RKO (cell line): ENCODE data around the gene FYCO1.

ENCODE experiments used
- DNase-seq: peaks from one replicate; pipeline ENCODE4 v3.0.0-alpha.2; 2016; ENCODE audit warnings: low spot score

Gene FYCO1

DNA sequence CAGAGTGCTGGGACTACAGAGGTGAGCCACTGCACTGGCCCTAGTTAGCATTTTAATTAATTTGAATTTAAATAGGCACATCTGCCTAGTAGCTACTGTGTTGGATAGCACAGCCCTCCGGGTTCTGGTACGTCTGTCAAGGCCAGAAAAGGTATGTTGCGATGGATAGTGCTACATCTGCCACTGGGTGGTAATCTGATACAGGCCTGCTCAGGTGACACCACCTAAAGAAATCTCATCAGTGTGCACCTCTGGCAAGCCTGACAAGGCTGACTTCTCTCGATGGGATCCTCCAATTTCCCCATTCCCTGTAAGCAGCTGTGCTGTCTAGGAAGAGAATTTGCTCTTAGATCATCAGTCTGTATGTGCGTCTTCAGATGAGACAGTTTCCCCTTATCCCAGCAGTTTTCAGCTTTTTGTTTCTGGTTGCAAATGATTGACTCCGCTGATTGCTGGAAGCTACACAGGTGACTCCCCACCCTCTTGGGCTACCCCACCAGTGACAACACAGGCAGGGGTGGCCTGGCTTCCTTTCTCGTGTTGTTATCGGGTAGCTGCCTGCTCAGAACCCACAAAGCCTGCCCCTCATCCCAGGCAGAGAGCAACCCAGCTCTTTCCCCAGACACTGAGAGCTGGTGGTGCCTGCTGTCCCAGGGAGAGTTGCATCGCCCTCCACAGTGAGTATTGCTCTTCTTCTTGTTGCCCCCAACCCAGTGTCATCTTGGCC is 109.5 kb downstream of the FYCO1 start, which contains the start of gene CCR9:
CCR9 (plus strand) TSS at position 565 of the 727 bp plus-strand sequence. CDS start 8,391 bp downstream, outside the sequence.
- DNase-seq, result no peak

DNA sequence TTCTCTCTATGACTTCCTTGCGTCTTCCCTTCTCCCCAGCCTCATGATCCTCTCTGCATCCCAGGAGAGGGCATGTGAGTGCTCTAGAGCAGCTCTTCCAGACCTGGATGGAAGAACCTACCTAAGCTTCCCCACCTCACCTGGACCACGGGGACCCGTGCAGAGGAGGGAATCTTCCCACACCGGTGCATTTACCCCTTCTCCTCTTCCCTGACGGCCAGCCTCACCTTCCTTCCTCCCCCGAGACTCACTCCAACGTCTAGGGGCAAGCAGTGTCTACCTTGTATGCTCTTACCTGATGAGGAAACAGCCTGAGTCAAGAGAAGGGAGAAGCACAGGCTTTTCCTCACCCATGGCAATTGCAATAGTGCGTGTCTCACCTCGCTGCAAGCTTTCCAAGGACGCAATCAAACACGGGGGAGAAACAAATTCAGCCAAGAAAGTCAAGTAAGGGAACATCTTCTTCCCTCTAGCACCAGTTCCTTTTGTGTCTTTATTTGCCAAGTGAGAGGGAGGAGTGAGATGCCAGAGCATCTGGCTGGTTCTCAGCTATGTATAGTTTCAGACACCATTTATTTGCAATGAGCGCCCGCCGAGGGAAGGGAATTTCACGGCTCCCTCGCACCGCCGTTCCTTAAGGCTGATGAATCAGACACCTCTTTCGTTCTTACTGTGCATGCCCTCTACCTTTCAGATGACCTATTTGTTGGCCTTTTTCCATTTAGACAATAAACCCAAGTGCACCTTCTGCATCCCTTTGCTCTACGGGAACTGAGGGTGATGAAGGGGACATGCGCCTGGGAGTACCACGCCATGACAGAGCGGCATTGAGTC is 111.0 kb downstream of the FYCO1 start:
- DNase-seq, result no peak

DNA sequence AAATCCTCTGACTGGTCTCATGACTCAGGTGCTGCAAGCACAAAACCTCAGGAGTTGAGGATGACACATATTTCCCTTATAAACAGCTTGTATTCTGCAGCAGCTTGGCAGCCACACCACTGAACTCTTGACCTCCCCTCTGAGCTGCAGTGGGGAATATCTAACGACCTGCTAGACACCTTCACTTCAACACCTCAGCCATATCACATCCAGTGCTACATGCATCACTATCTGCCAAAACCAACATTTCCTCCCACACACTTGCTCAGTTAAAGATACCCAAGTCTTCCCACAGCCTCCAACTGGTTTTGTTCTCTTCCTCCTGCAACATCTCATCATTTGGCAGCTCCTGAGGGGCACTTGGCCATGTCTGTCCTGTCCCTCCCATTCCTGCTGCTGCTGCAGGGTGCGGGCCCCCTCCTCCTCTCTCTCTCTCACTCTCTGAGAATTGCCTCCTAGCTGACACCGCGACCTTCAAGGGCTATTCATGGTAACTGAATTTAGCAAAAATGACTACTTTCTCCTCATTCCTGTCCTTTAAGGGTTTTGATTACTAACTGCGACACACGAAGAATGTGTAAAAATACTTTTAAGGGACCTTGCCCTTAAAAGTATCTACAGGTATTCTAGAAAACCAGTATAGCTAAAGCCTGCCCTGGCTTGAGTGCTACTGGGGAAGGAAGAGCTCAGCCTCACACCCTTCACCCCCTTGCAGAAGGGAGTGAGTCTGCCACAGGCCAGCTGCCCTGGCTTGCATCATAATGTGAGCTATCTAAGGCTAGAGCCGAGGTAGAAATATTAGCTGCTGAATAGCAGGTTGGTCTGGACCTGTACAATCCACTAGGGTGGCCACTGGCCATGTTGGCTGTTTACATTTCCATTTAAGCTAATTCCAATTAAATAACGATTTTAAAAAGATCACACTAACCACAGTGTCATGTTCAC is 114.3 kb downstream of the FYCO1 start:
- DNase-seq, result peak; percentile 22

DNA sequence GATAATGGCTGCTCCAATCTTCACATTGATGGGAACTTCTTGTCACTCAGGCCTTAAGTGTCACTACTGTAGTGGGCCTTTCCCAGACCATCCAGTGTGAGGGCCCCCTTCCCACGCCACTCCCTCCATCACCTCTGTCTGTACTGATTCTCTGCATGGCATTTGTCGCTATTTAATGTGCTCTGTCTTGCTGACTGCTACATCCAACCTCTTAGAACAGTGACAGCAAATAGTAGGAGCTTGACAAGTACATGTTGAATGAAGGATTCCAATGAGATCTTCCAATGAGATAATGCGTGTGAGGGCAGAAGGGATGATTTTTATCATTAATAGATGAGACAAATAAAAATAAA is 114.9 kb downstream of the FYCO1 start:
- no peak for DNase-seq

DNA sequence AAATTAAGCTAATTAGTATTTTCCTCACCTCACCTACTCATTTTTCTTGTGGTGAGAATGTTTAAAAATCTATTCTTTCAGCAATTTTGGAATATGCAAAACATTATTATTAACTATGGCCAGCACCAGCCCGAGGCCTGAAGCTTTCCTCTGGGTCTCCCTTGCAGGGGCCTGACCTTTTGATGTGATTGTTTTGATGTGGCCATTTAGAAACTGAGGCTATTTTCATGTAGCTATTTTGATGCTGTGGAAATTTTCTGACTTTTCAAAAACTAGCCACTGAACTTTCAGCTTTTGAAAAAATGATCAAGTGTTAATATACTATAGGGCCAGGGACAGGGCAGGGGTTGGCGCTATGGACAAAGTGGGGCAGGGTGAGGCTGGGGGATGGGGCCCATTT is 117.5 kb downstream of the FYCO1 start:
- no peak for DNase-seq

DNA sequence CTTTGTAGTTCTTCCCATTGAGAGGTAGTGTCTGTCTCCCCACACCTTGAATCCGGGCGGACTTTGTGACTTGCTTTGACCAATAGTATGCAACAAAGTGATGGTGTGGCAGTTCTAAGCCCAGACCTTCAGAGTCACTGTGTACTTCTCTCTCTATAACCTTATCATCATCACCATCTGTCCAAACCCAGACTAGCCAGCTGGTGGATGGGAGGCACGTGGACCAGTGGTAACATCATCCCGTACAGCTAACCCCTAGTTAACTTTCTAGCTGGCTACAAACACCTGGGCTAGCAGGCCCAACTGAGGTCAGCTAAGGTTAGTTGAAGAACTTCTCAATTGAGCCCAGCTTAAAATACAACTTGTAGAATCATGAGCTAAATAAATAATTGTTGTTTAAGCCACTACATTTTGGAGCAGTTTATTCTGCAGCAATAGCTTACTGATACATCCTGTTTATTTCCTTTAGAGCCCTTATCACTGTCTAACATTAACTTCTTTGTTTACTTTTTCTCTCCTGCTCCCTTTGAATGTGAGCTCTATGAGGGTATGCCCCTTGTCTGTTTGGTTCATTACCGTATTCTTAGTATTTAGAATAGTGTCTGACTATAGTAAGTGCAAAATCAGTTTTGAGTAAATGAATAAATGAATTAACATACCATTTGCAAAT is 120.8 kb downstream of the FYCO1 start:
- DNase-seq, result no peak

DNA sequence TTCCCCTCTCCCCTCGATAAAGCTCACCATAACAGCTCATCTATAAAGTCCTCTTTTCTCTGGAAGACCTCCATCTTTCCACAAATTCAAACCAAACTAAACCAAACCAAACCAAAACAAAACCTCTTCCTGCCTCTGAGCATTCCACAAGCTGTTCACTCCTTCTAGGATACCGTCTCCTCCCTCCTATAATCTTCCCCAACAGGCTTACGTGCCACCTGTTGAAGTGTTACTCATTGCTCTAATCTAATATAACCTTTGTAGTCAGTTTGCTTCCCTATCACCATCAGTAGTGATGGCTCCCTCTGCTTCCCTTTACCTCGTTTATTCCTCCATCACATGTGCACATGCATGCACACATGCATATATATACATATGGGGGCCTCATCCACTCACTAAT is 122.0 kb downstream of the FYCO1 start:
- no peak for DNase-seq

DNA sequence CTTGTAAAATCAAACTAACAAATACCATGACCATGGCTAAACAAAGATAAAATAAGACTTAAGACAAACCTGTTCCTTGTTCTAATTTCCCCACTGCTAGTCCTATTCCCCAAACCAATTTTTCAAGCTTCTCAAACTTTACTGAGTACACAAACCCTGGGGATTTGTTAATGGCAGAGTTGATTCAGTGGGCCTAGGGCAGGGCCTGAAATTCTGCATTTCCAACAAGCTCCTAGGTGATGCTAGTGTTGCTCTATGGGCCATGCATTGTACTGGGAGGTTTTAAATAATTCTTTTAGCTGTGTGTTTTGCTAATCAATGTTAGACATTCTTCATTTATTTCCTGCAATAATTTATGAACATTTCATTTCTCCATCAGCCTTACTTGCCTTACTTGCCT is 122.6 kb downstream of the FYCO1 start:
- DNase-seq, result no peak

DNA sequence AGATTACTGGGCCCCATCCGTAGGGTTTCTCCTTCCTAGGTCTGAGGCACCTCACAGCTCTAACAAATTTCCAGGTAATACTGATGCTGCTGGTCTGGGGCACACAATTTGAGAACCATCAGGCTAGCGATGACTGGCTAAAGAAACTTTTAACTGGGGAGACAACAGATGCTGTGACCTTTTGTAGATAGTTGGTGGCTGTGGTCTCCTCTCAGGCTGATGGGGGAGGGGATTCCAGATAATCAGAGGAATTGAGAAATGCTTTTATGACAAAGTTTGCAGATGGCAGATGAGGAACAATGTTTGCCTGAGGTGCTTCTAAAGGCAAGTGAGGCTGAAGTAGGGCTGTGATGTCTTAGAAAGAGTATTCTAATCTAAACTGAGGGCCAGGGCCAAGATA is 123.1 kb downstream of the FYCO1 start:
- no peak for DNase-seq

DNA sequence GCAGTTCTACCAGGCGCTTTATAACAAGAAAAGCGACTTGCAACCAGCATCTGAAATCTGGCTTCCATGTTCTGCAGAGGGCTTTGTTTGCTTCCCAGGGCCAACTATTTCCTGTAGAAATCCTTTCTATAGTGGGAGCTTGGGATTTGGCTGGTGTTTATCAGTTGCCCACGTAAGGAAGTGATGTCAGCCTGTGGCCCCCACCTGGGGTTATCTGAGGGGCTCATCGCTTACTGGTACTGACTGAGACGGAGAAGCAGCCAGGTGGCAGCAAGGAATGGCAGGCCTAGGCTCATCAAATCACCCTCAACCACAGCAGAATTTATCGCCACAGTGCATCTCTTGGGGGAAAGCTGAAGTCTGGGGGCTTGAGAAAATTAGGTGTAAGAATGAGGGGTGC is 123.8 kb downstream of the FYCO1 start:
- DNase-seq, result no peak

DNA sequence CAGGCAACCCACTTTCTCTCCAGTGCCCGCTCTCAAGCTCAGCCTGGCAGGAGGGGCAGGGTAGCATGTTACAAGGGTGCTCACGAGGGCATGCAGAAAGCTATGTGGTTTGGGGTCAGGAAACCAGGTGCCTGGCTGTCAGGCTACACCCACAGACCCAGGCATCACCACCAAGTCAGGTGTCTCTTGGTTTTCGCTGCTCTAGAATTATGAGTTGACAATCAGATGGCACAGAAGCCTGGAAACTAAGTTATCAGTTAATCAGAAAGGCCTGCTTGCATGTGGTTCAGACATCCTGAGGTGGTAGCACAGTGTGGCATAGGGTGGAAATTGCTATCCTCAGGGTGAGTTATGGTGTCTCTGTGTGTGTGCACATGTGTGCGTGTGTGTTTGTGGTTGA is 125.5 kb downstream of the FYCO1 start:
- no peak for DNase-seq

DNA sequence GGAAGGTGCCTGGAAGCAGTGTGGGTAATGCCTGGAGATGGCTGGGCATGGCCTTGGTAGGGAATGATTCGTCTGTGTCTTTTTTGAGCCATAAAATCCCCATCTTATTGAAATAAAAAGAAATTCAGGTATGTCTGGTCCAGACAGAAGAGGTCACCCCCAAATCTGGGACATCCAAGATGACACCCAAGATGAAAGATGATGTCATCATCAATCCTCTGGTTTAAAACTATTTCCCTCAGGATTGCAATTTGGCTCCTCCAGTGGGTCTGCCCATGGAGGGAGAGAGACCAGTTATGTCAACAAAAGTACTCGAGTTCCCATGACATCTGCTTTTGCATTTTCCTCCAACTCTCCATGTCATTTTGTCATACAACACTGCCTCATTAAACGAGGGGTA is 126.0 kb downstream of the FYCO1 start:
- DNase-seq, result no peak

DNA sequence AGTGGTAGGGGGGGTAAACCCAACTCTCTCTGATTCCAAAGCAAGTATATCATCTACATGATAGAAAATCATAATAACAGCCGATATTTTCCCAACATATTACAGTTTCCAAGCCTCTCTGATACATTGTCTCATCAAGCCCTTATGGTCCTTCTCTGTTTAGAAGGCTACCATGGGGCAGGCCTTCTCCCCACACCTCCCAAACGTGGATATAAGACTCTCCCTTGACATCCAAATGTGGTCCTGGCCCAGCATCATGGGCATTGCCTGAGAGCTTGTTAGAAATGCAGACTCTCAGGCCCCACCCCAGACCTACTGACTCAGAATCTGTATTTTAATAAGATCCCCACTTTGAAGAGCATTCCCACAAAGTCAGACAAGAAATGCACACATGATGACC is 127.0 kb downstream of the FYCO1 start:
- no peak for DNase-seq

DNA sequence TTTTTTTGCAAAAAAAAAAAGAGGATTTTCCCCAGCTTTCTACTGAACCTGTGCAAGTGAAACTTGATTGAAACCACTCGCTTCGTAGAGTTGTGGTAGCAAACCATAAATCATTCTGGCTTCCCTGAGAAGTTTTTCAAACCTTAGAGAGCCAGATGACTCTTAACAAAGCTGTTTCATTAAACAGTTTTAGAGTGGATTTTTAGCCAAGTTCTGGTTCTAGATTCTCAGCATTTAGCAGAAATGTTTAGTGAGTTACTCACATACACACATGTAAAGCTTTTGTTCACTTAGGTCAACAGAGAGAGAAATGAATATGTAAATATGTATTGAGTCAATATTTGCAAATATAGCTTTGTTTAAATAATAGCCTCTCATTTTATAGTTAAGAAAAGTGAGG is 127.4 kb downstream of the FYCO1 start:
- no peak for DNase-seq
